Stimulated activated CD8-positive, alpha-beta memory T cell treated with anti-CD3 and anti-CD28 coated beads, Interleukin-4, amount 100 ng/mL, for 48 hours (primary cell): ENCODE results near the gene NUMBL.
"Not testable (repeated sequence)": the region's sequence is repeated elsewhere in the genome, so short reads cannot be mapped to it uniquely, and the experiment has no call there.

Source experiments
- DNase-seq: peaks from one replicate; pipeline ENCODE4 v3.0.0-alpha.2; 2020

NUMBL gene

GRCh38 chr19:40661616-40662015, 28.8 kb downstream of the NUMBL start:
- DNase-seq = no peak

- DNase-seq = no peak
Measured at GRCh38 chr19:40659566-40659965, 30.9 kb downstream of the NUMBL start.

GRCh38 chr19:40659116-40659515, 31.3 kb downstream of the NUMBL start:
- no peak for DNase-seq

- DNase-seq = no peak
Measured at GRCh38 chr19:40658031-40658430, 32.4 kb downstream of the NUMBL start.

- DNase-seq = not testable (repeated sequence)
Measured at GRCh38 chr19:40655684-40656083, 34.8 kb downstream of the NUMBL start.

GRCh38 chr19:40652303-40652702, 38.1 kb downstream of the NUMBL start:
- DNase-seq = not testable (repeated sequence)

- DNase-seq = no peak
Measured at GRCh38 chr19:40650749-40651305, 39.6 kb downstream of the NUMBL start.

GRCh38 chr19:40649903-40650675, 40.4 kb downstream of the NUMBL start:
- not testable (repeated sequence) for DNase-seq

- no peak for DNase-seq
Measured at GRCh38 chr19:40646743-40647254, 43.7 kb downstream of the NUMBL start.

- DNase-seq = no peak
Measured at GRCh38 chr19:40642757-40643305, 47.6 kb downstream of the NUMBL start.

- no peak for DNase-seq
Measured at GRCh38 chr19:40642051-40642706, 48.3 kb downstream of the NUMBL start.

GRCh38 chr19:40641281-40641680, 49.2 kb downstream of the NUMBL start:
- no peak for DNase-seq

- DNase-seq = no peak
Measured at GRCh38 chr19:40640744-40641143, 49.7 kb downstream of the NUMBL start.

GRCh38 chr19:40639638-40639982, 50.8 kb downstream of the NUMBL start:
- DNase-seq = no peak

- DNase-seq = no peak
Measured at GRCh38 chr19:40638327-40638726, 52.1 kb downstream of the NUMBL start.

- no peak for DNase-seq
Measured at GRCh38 chr19:40633207-40633606, 57.2 kb downstream of the NUMBL start.

GRCh38 chr19:40632311-40633036, 58.0 kb downstream of the NUMBL start:
- no peak for DNase-seq

- DNase-seq = no peak
Measured at GRCh38 chr19:40630571-40631160, 59.8 kb downstream of the NUMBL start.

- no peak for DNase-seq
Measured at GRCh38 chr19:40629346-40629745, 61.1 kb downstream of the NUMBL start.

- no peak for DNase-seq
Measured at GRCh38 chr19:40627486-40628279, 62.8 kb downstream of the NUMBL start.

GRCh38 chr19:40626918-40627317, 63.5 kb downstream of the NUMBL start:
- DNase-seq = no peak
